Kidney (tissue), 14 donors: Measurements from ENCODE around the gene SFT2D2. TPM values are rescaled to one million over a fixed set of nuclear protein-coding genes. Genes with fewer than 3 reads are reported as not detected.

Source experiments
- DNase-seq, 5 donors: peaks; one replicate each; pipeline ENCODE4 v3.0.0-alpha.2; 2013 to 2020
- FAIRE-seq: peaks from 2 replicates; lab custom pipeline; 2012; peaks lifted over from hg19 to GRCh38; lab: Jason Lieb, UNC
- H3K27ac ChIP-seq, 2 donors: one replicate each; pipeline ENCODE4 v1.7.0; 2013; ENCODE audit warnings: low read depth in 2 of 2, low read length in 2 of 2, inconsistent platforms in 1 of 2
- H3K27me3 ChIP-seq: one replicate; pipeline ENCODE4 v1.7.1; 2013; ENCODE audit warnings: low read length, inconsistent platforms; ENCODE audit not compliant: control insufficient read depth, insufficient read depth
- H3K36me3 ChIP-seq, 3 donors: one replicate each; pipeline versions ENCODE4 v1.7.0 to v1.7.1; 2013; ENCODE audit warnings: low read length in 3 of 3, control low read depth in 1 of 3, inconsistent platforms in 1 of 3; ENCODE audit not compliant: insufficient read depth in 3 of 3, control insufficient read depth in 2 of 3
- H3K4me1 ChIP-seq, 3 donors: one replicate each; pipeline versions ENCODE4 v1.7.0 to v1.7.1; 2013; ENCODE audit warnings: low read length in 3 of 3, inconsistent platforms in 1 of 3, low read depth in 1 of 3; ENCODE audit not compliant: control insufficient read depth in 2 of 3, insufficient read depth in 2 of 3
- H3K4me3 ChIP-seq, 3 donors: one replicate each; pipeline versions ENCODE4 v1.7.0 to v1.8.1; 2013; ENCODE audit warnings: low read length in 3 of 3, control low read depth in 1 of 3, inconsistent platforms in 1 of 3
- H3K9ac ChIP-seq, 3 donors: one replicate each; pipeline versions ENCODE4 v1.7.0 to v1.7.1; 2013; ENCODE audit warnings: low read length in 3 of 3, control low read depth in 1 of 3, inconsistent platforms in 1 of 3
- H3K9me3 ChIP-seq, 3 donors: one replicate each; pipeline versions ENCODE4 v1.7.0 to v1.7.1; 2013; ENCODE audit warnings: low read length in 3 of 3, control low read depth in 1 of 3, inconsistent platforms in 1 of 3; ENCODE audit not compliant: control insufficient read depth in 2 of 3, insufficient read depth in 1 of 3
- intact Hi-C: fragments of 100-400 bp; cut with DNase I; formaldehyde crosslinking; loops from one replicate; pipeline ENCODE4 v1.11.1; 2022
- polyA plus RNA-seq: library from polyadenylated mRNA; stranded (reverse); fragments of 350-450 nt; fragmentation: Illumina TruSeq; extraction: RNeasy Lipid Tissue Mini Kit (QIAGEN cat#74804); gene quantifications from one replicate; pipeline ENCODE4 v1.2.3, GENCODE V29; 2014; ENCODE audit warnings: low read depth, low replicate concordance; ENCODE audit not compliant: insufficient read depth
- total RNA-seq: library from RNA; stranded (reverse); fragmentation: NEBNext Ultra II Directional; extraction: Animal tissue kit (Norgen Biotek cat#: 25700); gene quantifications from one replicate; pipeline ENCODE4 v1.2.1, GENCODE V29; 2021
- TF ChIP-seq, protein P1 (sequence below): IDR thresholded peaks from 3 replicates; pipeline ENCODE4 v1.5.1; 2012; ENCODE audit warnings: mild to moderate bottlenecking, moderate library complexity, borderline replicate concordance; ENCODE audit not compliant: insufficient read depth; ENCODE audit errors: extremely low read depth
- donor health status: control.
- donor health status: control.
- donor health status: control.
- donor health status: control.
- donor health status: control.
- donor health status: DM: yes; HTN: yes; CAD: no.
- donor health status: Normal renal cell carcinoma (clear cell type).

The SFT2D2 gene
- total and polyA plus RNA-seq, 2 donors from 2014 or later = 7.4 to 89.3 TPM

- DNase-seq (no peak), FAIRE-seq (no peak)
- no peak overlapping the region for H3K4me3 ChIP-seq
- H3K9ac ChIP-seq = no peak overlapping the region
- H3K4me1 ChIP-seq = peaks cover 0 to 18% (median 12%) of the 10 kb centered on the region in 3 donors
- intact Hi-C loops = no loop called here
- no peak overlapping the region for H3K27ac ChIP-seq
- no peaks in the 10 kb centered on the region for H3K9me3 ChIP-seq
- TF ChIP-seq, protein P1, sequence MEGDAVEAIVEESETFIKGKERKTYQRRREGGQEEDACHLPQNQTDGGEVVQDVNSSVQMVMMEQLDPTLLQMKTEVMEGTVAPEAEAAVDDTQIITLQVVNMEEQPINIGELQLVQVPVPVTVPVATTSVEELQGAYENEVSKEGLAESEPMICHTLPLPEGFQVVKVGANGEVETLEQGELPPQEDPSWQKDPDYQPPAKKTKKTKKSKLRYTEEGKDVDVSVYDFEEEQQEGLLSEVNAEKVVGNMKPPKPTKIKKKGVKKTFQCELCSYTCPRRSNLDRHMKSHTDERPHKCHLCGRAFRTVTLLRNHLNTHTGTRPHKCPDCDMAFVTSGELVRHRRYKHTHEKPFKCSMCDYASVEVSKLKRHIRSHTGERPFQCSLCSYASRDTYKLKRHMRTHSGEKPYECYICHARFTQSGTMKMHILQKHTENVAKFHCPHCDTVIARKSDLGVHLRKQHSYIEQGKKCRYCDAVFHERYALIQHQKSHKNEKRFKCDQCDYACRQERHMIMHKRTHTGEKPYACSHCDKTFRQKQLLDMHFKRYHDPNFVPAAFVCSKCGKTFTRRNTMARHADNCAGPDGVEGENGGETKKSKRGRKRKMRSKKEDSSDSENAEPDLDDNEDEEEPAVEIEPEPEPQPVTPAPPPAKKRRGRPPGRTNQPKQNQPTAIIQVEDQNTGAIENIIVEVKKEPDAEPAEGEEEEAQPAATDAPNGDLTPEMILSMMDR = no peak
- peaks cover 0 to 22% (median 16%) of the 10 kb centered on the region in 3 donors for H3K36me3 ChIP-seq
- no peaks in the 10 kb centered on the region for H3K27me3 ChIP-seq
Measured at GRCh38 chr1:168246506-168246905, 20.7 kb downstream of the SFT2D2 start.

DNA sequence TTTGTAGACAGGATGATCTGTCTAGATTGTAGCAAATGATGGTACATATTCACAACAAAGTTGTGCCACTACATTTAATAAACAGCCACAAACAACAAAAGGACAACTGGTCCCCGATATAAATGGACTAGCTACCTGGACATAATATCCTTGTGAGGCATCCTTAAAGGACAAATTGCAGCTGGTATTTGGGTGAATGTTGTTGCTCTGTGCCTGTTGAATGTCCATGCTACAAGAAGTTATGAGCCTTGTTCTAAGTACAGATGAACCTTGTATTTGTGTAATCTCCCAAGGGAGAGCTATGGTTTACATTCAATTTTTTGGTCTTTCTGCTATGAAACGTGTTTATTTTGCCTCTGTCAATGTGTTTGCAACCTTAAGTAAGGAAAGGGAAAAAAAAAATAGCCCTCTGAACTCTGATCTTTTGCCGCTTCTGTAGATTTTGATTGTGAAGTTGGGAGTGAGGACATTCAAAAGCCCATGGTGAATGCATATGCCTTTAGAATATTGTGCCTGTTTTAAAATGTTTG lies 26.5 kb downstream of the SFT2D2 start:
- no peak for FAIRE-seq

DNA sequence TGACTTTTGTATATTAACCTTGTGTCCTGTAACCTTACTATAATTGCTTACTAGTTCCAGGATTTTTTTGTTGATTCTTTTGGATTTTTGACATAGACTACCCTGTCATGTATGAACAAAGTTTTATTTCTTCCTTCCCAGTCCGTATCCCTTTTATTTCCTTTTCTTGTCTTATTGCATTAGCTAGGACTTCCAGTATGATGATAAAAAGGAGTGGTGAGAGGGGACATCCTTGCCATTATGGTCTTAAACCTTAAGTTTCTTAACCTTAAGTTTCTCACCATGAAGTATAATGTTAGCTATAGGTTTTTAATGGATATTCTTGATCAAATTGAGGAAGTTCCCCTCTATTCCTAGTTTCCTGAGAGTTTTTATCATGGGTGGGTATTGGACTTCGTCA lies 30.4 kb downstream of the SFT2D2 start:
- TF ChIP-seq, protein P1 = no peak
- FAIRE-seq (no peak), DNase-seq (no peak)
- H3K4me1 ChIP-seq = peaks cover 0 to 7% (median 4%) of the 10 kb centered on the region in 3 donors
- H3K27ac ChIP-seq = no peak overlapping the region
- no peaks in the 10 kb centered on the region for H3K27me3 ChIP-seq
- H3K36me3 ChIP-seq = no peaks in the 10 kb centered on the region
- intact Hi-C loops = no loop called here
- H3K9me3 ChIP-seq = peaks cover 0 to 3% (median 0%) of the 10 kb centered on the region in 3 donors
- no peak overlapping the region for H3K4me3 ChIP-seq
- no peak overlapping the region for H3K9ac ChIP-seq

More for the DNA sequence above, 26.5 kb downstream of the SFT2D2 start:
- no peak for DNase-seq
- no peaks in the 10 kb centered on the region for H3K27me3 ChIP-seq
- H3K4me1 ChIP-seq = peaks cover 0 to 7% (median 4%) of the 10 kb centered on the region in 3 donors
- H3K9ac ChIP-seq = no peak overlapping the region
- TF ChIP-seq, protein P1 = no peak
- H3K9me3 ChIP-seq = peaks cover 0 to 3% (median 0%) of the 10 kb centered on the region in 3 donors
- no peak overlapping the region for H3K27ac ChIP-seq
- no peak overlapping the region for H3K4me3 ChIP-seq
- H3K36me3 ChIP-seq = peaks cover 0 to 9% (median 6%) of the 10 kb centered on the region in 3 donors
- intact Hi-C loops = no loop called here
